SU-DHL-6 (cell line): ENCODE data around the gene GPHN.

Experiments
- EZH2phosphoT487 ChIP-seq: fragments of 200-600 bp; sonication (generic), shearing (Covaris generic); conservative IDR thresholded peaks from 2 replicates; pipeline ENCODE4 v1.6.1; 2018; ENCODE audit warnings: mild to moderate bottlenecking, antibody characterized with exemption, low read length, moderate library complexity, mixed read lengths
- TF ChIP-seq, protein P1 (sequence below): fragments of 200-600 bp; sonication (generic); IDR thresholded peaks from one replicate; pipeline ENCODE4 v1.5.1; 2017; ENCODE audit warnings: antibody characterized with exemption, mild to moderate bottlenecking, low read length, moderate library complexity; ENCODE audit not compliant: insufficient read depth, poor library complexity, severe bottlenecking

DNA sequence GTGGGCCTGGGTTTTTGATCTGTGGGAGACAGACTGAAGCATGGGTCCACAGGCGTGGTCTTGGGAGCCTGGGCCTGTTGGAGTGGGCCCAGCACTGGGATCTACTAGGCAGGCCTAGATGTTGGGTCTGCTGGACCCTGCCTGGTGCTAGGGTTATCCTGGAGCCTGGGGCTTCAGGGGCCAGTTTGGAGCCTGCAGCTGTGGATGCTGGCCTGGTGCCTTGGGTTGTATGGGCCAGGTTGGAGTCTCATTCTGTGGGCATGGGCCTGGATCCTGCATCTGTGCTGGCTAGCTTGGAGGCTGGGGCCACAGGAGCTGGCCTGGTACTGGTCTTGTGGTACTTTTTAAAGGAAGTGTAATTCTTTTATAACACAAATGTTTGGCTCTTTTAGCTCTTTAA is 68.0 kb downstream of the GPHN start:
- TF ChIP-seq, protein P1, sequence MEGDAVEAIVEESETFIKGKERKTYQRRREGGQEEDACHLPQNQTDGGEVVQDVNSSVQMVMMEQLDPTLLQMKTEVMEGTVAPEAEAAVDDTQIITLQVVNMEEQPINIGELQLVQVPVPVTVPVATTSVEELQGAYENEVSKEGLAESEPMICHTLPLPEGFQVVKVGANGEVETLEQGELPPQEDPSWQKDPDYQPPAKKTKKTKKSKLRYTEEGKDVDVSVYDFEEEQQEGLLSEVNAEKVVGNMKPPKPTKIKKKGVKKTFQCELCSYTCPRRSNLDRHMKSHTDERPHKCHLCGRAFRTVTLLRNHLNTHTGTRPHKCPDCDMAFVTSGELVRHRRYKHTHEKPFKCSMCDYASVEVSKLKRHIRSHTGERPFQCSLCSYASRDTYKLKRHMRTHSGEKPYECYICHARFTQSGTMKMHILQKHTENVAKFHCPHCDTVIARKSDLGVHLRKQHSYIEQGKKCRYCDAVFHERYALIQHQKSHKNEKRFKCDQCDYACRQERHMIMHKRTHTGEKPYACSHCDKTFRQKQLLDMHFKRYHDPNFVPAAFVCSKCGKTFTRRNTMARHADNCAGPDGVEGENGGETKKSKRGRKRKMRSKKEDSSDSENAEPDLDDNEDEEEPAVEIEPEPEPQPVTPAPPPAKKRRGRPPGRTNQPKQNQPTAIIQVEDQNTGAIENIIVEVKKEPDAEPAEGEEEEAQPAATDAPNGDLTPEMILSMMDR: no peak
- no peak for TF ChIP-seq EZH2phosphoT487
